ENCODE results near the gene SPSB2. TPM values are rescaled to one million over a fixed set of nuclear protein-coding genes. Genes with fewer than 3 reads are reported as not detected.

SPSB2 gene
- total RNA-seq, 1 experiment from 2014 or later: 11.6 TPM

GRCh38 chr12:6869049-6870021 lies 3.8 kb downstream of the SPSB2 start:
- CTCF ChIA-PET: interaction anchor here (0.5 to 1.3 kb wide), 2 partner anchors 14 to 22 kb away, joined by 3 to 4 read pairs; no protein-coding TSS in a partner anchor
- DNase-seq (ENCODE audit: low read depth, low spot score) (no peak), ATAC-seq (no peak)
- peak overlapping the region; percentile 61 to 92 for H3K4me3 ChIP-seq (ENCODE audit: low read depth in 2 of 2, low read length in 2 of 2)
- POLR2A ChIA-PET: interaction anchor here (0.6 to 1.3 kb wide), 2 partner anchors 65 to 445 kb away, joined by 4 to 5 read pairs; no protein-coding TSS in a partner anchor
- H3K27me3 ChIP-seq (ENCODE audit: control insufficient read depth, insufficient read depth, low read length): no peaks in the 10 kb centered on the region
- H3K27ac ChIP-seq (ENCODE audit: low read length): peak overlapping the region; percentile 72
- no TSS peak for BruUV-seq (replicated peaks)
- H3K9me3 ChIP-seq (ENCODE audit: control insufficient read depth, insufficient read depth, low read depth, low read length): no peaks in the 10 kb centered on the region
- in situ Hi-C loops (cut with HindIII; ENCODE audit: low pct_unique_long_range_greater_than_20kb, low sequenced_read_pairs): no loop called here
- peak; percentile 85 for TF ChIP-seq CTCF (IDR thresholded peaks at IDR 0.05)
- TF ChIP-seq SIN3A (IDR thresholded peaks at IDR 0.05; ENCODE audit: borderline replicate concordance, insufficient read depth, low read depth, low read length): no peak
- TF ChIP-seq TCF7L2 (IDR thresholded peaks at IDR 0.05; ENCODE audit: low read depth, low read length): no peak
- TF ChIP-seq REST (IDR thresholded peaks at IDR 0.05; ENCODE audit: insufficient read depth in 1 of 2, low read depth in 2 of 2, low read length in 1 of 2): no peak
- TF ChIP-seq POLR2AphosphoS5 (IDR thresholded peaks at IDR 0.05; ENCODE audit: low read depth, low read length): 0 out of 2 replicates have a peak, but pooled peaks have one; percentile 33
- peaks cover 6% of the 10 kb centered on the region; the same call in 1 of the 2 replicates for H3K36me3 ChIP-seq (ENCODE audit: control insufficient read depth, insufficient read depth, low read length)
- intact Hi-C loops (cut with micrococcal nuclease; ENCODE audit: unreplicated experiment): no loop called here
- H3K4me1 ChIP-seq (ENCODE audit: control insufficient read depth, insufficient read depth, low read length): peaks cover 28% of the 10 kb centered on the region

GRCh38 chr12:6868211-6869048 lies 4.7 kb downstream of the SPSB2 start:
- peak overlapping the region; percentile 72 for H3K27ac ChIP-seq (ENCODE audit: low read length)
- in situ Hi-C loops (cut with HindIII; ENCODE audit: low pct_unique_long_range_greater_than_20kb, low sequenced_read_pairs): no loop called here
- POLR2A ChIA-PET: interaction anchor here (0.6 kb wide), 1 partner anchor 444 kb away, joined by 5 read pairs; no protein-coding TSS in a partner anchor

More at GRCh38 chr12:6868211-6869048, 4.7 kb downstream of the SPSB2 start:
- Histone ChIP-seq H3K36me3 (ENCODE audit: control insufficient read depth, insufficient read depth, low read length) (peaks cover 6% of the 10 kb centered on the region; the same call in 1 of the 2 replicates), H3K4me1 (ENCODE audit: control insufficient read depth, insufficient read depth, low read length) (peaks cover 28% of the 10 kb centered on the region), H3K9me3 (ENCODE audit: control insufficient read depth, insufficient read depth, low read depth, low read length) (no peaks in the 10 kb centered on the region), H3K27me3 (ENCODE audit: control insufficient read depth, insufficient read depth, low read length) (no peaks in the 10 kb centered on the region), H3K4me3 (ENCODE audit: low read depth in 2 of 2, low read length in 2 of 2) (peak overlapping the region; percentile 61 to 92)
- ATAC-seq (no peak), DNase-seq (ENCODE audit: low read depth, low spot score) (no peak)
- BruUV-seq (replicated peaks): no TSS peak
- intact Hi-C loops (cut with micrococcal nuclease; ENCODE audit: unreplicated experiment): no loop called here
- CTCF ChIA-PET: interaction anchor here (1.3 kb wide), 1 partner anchor 23 kb away, joined by 4 read pairs; no protein-coding TSS in a partner anchor
- TF ChIP-seq REST (IDR thresholded peaks at IDR 0.05; ENCODE audit: insufficient read depth in 1 of 2, low read depth in 2 of 2, low read length in 1 of 2) (no peak), POLR2AphosphoS5 (IDR thresholded peaks at IDR 0.05; ENCODE audit: low read depth, low read length) (no peak), SIN3A (IDR thresholded peaks at IDR 0.05; ENCODE audit: borderline replicate concordance, insufficient read depth, low read depth, low read length) (no peak), TCF7L2 (IDR thresholded peaks at IDR 0.05; ENCODE audit: low read depth, low read length) (no peak)

Measured in Panc1 (cell line).